Fibroblast of skin of left quadriceps (primary cell): ENCODE results near the gene LRRC38.
"Not testable (repeated sequence)": the region's sequence is repeated elsewhere in the genome, so short reads cannot be mapped to it uniquely, and the experiment has no call there.

ENCODE experiments used
- DNase-seq, 2 experiments: peaks; one replicate each; pipeline ENCODE4 v3.0.0-alpha.2; 2013; ENCODE audit warnings: low read depth in 2 of 2

The LRRC38 gene, protein sequence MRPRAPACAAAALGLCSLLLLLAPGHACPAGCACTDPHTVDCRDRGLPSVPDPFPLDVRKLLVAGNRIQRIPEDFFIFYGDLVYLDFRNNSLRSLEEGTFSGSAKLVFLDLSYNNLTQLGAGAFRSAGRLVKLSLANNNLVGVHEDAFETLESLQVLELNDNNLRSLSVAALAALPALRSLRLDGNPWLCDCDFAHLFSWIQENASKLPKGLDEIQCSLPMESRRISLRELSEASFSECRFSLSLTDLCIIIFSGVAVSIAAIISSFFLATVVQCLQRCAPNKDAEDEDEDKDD

DNA sequence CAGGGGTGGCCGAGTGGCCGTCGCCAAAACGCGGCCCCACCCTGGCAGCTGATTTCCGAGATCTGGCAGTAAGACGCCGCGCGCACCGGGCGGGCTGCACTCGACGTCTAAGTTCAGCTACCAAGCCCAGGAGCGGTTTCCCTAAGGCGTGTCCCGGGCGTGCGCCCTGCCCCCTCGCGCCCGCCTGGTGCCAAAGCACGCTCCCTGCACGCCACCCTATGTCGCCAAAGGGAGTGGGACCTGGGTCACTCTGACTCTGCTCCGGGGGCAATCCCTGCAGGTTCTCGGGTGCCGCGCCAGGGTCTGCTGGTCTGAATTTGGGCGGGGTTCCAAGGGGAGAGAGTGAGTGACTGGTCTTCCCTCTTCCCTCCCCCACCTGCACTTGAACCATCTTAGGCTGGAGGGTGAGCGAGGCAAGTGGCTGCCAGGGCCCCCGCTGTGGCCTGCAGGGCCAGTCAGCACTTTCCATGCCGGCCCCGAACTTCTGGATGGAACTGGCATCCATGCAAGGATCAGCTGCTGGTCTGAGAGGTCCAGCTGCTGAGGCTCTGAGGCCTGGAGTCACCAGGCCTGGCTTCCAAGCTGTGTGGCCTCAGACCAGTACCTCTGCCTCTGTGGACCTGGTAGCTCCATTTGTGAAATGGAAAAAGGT is at the start of gene LRRC38:
Gene LRRC38 (minus strand): TSS at position 109 of the 652 bp plus-strand sequence. CDS start 410 bp downstream, outside the sequence.
- DNase-seq = no peak

DNA sequence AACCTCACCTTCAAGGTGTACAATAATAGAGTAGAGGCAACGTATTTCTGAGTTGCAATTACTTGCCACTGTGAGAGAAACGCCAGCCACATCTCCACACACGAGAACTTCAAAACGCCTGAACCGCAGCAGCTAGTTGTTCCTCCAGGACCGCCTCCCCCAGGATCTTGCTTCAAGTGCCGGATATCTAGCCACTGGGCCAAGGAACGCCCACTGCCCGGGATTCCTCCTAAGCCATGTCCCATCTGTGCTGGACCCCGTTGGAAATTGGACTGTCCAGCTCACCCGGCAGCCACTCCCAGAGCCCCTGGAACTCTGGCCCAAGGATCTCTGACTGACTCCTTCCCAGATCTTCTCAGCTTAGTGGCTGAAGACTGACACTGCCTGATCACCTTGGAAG is 49.2 kb upstream of the LRRC38 start:
- DNase-seq = not testable (repeated sequence)

DNA sequence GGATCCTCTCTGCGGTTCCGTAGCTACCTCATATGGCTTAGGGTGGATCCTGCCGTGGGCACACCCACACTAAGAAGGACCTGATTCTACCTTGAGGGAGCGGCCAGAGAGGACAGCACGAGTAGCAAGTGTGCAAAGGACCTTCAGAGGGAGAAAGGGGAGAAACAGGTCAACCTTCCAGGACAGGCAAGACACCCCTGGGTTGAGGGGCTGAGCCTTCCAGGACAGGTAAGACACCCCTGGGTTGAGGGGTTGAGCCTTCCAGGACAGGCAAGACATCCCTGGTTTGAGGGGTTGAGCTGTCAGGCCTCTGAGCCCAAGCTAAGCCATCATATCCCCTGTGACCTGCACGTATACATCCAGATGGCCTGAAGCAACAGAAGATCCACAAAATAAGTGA is 46.7 kb upstream of the LRRC38 start:
- no peak for DNase-seq

DNA sequence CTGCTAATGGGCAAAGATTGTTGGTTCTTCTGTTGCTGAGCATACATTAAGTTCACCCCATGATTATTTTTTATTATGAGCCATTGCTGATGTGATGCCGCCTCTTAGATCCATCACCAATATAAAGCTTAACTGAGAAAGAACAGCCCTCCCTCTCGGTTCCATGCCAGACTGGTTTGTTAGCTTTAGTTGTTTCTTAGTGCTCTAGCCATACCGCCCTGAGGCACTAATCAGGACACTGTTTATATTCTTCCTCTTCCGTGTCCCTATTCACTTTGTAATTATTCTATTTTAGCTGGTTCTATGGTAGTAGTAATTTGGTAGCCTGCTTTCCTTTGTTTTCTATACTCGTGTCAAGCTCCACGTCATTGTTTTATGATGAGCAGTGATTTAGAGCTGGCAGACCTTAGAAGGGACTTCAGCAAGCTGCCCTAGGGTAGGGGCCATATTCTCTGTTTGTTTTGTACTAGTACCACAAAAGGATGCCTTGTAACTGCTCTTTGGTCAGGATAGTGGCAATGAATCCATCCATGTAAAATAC is 42.5 kb upstream of the LRRC38 start:
- DNase-seq = no peak

DNA sequence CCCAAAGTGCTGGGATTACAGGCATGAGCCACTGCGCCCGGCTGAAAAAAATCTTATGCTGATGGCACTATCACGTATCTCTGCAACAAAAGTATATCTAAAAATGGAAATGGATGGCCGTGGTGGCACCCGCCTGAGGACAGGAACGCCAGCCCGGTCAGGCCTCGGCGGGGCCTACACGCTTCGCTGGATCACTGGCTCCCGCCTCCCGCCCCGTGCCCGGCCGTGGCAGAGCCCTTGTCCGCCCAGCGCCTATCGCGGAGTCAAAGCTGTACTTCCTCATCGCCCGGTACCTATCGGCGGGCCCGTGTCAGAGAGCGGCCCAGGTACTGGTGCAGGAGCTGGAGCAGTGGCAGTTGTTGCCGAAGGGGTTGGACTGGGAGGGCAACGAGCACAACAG is 41.0 kb upstream of the LRRC38 start:
- no peak for DNase-seq

DNA sequence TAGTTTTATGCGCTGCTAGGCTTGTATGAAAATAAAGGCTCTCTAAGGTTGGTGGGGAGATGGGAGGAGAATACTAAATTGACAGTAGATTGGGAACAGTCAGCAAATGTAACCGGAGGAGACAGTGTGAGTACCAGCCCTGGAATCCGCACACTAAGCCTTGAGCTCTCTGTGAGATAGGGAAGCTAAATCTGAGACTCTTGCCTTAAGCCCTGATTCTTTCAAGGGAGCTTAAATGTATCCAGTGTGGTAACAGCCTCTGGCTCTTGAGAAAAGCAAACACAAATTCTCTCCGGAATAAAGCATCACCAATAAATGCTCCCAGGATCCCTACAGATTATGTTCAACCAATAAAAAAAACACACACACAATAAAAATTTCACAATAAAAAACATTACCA is 36.9 kb upstream of the LRRC38 start:
- DNase-seq = no peak

DNA sequence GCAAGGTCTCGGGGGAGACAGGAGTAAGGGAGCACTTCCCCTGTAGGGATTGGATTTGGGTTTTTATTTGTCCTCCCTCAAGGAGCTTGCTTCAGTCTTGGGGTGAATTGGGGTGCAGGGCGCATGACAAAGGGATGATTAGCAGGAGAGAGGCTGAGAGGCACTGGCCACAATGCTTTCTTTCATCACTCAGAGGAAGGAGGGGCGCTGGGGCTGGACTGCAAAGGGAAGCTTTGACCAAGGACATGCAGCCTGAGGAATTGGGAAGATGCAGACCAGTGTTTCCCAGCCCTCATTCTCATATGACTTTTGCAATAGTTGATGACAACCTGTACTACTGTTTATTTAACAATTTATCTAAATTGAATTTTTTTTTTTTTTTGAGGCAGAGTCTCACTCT is 35.7 kb upstream of the LRRC38 start:
- DNase-seq = no peak

DNA sequence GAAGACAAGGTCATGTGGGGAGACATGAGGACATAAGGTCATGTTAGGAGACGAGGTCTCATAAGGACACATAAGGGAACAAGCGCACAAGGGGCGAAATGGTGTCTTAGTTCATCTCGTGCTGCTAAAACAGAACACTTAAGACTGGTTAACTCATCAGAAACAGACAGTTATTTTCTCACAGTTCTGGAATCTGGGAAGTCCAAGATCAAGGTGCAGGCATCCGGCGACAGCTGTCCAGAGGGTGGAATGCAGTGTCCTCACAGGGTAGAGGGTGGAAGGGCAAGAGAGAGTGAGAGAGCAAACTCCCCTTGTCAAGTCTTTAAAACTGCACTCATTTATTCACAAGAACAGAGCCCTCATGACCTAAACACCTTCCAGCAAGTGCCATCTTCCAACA is 35.2 kb upstream of the LRRC38 start:
- DNase-seq = no peak

DNA sequence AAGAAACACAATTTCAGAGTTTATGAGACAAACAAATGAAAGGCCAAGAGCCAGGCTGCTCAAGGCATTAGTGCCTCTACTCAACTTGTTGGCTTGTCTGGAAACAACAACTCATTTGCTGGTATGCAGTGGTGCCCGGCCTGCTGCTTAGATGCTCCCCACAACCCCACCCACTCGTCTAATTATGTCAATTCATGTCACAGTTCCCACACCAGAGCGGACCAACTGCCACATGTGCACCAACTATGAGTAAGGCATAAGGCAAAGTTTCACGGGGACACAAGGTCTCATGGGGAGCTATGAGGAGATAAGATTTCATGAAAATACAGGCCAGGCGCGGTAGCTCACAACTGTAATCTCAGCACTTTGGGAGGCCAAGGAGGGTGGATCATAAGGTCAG is 34.5 kb upstream of the LRRC38 start:
- no peak for DNase-seq

DNA sequence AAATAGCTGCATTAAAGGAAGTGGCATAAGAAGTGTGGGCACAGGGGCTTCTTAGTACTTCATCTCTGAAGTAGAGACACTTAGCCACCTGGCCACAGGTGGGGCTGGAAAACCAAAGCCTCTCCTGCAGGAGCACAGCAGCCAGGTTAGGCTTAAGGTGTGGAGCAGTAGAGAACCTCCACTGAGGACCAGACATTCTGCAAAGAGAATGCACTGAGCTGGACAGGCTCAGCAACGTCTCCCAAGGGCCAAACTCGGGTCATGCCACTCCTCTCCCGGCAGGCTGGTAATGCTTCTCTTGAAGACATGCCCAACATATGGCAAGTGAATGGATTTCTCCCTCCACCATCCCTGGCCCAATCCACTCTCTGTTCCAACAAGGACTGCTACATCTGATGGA is 33.0 kb upstream of the LRRC38 start:
- no peak for DNase-seq

DNA sequence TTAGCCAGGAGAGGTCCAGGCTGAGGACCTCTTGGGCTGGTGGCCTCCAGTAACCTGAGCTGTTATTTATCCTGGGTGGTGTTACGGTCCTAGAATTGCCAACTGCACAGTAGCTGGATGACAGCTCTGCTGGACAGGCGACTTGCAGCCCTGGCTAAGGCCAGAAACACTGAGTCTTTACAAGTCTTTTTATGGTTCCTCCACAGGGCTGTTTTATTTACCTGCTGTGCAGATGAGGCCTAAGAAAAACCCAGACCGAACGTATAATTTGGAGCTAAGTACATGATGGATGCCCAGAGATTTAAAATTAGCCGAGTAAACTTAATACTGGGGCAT is 30.4 kb upstream of the LRRC38 start:
- no peak for DNase-seq

DNA sequence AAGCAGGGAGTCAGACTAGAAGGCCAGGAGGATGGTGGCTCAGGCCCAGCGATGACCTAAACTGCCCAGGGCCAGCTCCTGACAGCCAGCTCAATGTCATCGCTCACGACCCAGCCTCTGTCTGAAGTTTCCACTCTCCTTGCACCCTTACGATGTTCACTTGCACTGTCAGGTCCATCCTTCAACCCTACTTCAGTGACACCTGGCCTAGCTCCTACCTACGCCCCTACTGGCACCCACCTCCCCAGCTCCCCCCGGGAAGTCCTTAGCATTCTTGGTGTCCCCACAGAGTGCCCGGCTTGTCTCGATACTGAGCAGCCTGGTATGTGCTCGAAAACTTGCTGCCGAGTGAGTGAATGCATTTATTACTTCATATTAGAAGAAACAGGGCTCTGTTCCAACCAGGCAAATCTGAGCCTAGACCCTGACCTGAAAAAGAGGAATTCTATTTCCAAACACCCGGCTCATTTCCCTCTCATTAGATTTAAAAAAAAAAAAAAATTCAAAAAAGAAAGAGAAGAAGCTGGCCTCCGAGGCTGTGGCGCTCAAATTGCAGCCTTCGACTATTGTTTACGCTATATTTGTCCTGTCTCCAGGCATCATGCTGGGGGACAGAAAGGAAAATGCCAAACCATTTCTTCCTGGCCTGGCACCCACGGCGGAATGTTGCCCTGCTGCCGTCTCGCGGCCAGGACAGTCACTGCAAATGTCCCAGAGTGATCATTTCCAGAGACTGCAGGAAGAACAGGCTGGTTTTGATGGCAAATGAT is 29.8 kb upstream of the LRRC38 start:
- no peak for DNase-seq

DNA sequence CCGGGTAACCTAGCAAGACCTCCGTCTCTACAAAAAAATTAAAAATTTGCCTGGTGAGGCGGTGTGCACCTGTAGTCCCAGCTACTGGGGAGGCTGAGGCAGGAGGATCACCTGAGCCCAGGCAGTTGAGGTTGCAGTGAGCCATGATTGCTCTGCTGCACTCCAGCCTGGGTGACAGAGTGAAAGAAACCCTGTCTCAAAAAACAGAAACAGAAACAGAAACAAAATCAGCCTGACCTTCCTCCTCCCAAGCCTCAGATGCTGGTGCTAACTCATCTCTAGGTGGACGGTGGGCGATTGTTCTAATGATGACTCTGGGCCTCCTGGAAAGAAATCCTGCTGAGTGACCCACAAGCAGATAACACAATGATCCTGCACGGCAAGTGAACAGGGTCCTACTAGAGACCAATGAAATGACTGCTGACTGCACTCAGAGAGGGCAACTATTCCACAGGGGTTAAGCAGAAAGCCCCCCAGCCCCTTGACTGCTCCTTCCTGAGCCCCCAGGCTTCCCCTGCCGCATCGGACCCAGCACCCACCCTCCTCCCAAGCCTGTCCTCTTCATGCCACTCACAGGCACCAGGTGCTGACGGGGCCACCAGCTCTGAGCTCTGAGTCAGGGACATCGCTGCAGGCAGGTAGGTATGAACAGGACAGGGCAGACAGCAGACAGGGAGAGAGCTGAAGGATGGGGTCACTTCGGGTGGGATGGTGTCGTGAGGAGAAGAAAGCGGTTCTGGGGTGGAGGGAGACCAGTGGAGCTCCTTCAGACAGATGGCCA is 27.8 kb upstream of the LRRC38 start:
- no peak for DNase-seq

DNA sequence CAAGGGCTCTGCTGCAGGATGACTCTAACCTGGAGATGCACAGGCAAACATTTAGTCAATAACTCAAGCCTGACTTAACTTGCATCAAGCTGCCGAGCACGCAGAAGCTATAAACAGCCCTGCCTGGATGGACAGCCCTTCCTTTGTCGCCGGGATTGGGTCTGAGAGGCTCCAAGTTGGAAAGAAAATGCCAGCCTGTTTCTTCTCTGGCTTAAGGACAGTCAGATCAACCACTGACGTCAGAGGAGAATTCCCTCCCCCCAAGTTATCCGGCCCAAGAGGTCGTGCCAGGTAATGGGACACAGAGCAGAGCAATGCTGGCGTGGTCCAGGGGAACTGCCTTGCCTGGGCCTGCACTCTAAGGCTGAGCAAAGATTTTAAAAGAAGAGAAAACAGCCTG is 27.1 kb upstream of the LRRC38 start:
- DNase-seq = no peak

DNA sequence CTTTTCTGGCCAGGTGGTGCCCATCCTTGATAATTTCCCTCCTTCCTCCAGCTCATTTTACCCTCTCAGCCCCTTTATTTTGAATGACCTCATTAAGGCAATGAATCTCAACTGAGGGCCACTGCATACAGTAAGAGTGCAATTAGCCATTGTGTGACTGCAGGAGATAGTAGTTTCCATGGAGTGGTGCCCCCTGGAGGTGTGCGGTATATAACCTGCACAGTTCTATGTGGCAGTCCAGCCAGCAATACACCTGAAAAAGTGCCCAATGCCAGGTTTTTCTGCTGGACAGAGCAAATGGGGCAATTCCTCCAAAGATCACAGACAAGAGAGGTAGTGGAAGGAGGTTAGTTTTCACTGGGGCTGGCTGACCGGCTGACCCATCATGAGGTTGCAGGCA is 25.9 kb upstream of the LRRC38 start:
- DNase-seq = no peak

DNA sequence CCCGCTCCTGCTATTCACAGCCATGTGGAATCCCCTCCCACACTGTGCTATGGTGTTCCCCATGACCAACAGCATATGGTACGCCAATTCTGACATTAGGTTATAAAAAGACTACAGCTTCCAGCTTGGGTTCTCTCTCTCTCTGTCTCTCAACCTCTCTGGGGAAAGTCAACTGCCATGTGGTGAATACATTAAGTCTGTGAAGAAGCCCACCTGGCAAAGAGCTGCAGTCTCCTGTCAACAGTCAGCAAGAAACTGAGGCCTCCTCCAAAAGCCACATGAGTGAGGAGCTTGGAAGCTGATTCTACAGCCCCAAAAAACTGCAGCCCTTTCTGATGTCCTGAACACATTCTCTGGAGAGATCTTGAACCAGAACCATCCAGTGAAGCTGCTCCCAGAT is 25.0 kb upstream of the LRRC38 start:
- DNase-seq = no peak

DNA sequence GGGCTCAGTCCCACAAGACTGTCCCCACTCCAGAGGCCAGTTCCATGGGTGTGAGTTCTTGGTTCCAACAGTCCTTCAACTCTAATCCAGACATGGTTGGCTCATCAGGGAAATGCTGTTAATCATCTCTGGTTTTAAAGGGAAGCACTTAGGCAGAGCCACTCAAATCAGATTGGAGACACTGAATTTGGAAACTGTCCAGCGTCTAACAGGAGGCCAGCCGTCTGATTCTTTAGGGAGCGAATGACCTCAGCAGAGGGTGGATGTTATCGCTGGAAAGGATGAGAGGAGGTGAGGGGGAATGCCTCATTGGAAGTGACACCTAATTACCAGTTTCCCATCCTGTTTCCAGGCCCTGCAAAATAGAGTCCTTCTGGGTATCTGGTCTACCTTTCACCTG is 22.8 kb upstream of the LRRC38 start:
- DNase-seq = no peak

DNA sequence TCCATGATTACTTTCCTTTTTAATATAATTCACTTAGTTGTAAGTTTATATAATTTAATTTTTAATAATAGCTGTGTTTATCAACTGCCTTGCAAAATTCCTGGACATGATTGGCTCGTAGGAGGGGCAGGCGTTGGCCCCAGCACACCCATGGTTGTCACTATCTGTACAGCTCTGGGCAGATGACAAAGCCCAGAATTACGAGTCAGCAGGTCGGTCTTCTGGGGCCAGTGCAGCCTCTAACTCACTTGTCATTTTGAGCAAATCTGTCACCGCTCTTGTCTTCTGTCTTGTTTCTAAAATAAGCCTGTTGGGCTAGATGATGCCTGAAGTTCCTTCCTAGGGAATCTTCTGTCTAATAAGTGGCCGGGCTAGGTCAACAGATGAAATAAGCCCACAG is 21.4 kb upstream of the LRRC38 start:
- DNase-seq = no peak

DNA sequence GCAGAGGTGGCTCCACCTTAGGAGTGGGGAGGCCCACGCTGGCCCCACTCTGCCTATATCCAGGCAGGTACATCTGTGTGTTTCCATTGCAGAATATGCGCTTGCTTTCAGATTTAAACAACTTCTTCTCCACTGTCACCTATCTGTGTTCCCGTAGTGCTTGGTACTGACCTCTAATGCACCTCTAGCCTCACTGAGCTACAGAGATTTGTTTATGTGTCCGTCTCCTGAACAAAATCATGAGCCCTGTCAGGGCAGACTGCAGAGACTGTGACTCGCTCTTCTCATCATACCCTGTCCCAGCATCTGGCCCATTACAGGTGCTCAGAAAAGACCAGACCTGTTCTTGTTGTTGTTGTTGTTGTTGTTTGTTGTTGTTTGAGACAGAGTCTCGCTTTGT is 14.5 kb upstream of the LRRC38 start:
- DNase-seq = no peak

DNA sequence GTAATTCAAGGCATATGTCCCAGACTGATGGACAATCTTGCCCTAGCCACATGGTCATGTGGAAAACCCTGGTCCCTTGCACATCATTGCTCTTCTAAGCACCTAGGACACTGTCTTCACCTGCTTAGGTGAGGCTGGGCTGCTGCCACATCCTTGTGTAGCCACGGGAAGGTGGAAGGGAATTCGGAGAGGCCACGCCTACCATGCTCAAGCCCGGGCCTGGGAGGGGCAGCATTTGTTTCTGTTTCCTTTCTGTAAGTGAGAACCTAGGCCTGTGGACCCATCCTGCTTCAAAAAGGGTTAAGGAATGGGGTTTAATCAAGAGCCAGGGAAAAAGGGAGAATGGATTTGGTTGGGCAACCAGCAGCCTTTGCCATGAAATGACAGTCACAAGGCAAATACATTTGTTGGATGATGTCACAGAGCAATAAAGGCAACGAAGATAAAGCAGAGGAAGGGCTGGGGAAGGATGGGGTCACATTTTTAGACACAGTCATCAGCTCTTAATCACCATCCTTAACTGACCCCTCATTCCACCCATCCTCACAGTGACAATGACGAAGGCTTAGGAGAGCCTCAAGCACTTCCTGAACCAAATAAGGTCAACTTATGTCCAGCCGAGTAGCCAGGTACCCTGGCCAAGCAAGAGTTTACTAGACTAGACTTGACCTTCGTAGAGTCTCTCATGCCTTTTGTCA is 10.1 kb upstream of the LRRC38 start:
- DNase-seq = no peak

DNA sequence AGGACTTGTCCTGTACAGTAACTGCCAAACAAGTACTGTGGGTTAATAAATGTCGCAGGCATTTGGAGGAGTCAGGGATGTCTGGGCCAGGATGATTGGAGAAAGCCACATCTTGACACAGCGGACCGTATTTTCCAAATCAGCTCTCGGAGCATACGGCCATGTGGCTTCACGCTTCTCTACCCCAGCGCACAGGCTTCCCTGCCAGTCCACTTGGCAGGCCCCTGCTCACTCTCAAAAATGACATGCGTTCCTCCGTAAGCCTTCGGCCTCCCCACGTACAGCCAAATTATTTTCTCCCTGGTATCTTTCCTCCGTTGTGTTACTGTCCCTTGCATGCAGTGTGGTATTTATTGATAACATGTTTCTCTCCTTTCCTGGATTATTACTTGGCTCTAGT is 7.2 kb upstream of the LRRC38 start:
- no peak for DNase-seq
